ENCODE data around the gene CNIH3.

DNA sequence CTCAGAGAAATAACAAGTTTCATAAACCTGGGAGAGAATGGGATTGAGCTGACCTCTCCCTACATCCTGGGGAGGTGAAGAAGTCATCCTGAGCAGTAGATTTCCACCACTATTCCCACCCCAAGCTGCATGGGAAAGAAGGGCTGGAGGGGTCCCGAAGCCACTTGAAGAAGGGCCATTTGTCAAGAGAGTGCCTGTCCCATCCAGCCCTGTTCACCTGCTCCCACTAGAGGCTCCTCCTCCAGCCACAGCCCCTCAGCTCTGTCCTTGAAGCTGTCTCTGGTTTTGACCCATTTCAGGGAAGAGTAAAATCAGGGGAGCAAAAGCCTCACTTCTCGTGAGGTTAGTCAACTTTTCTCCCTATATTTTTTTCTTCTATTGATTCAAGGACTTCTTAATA is 157.5 kb downstream of the CNIH3 start:
- TF ChIP-seq, protein P1, sequence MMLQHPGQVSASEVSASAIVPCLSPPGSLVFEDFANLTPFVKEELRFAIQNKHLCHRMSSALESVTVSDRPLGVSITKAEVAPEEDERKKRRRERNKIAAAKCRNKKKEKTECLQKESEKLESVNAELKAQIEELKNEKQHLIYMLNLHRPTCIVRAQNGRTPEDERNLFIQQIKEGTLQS (IDR thresholded peaks at IDR 0.05): no peak
- TF ChIP-seq, protein P2, sequence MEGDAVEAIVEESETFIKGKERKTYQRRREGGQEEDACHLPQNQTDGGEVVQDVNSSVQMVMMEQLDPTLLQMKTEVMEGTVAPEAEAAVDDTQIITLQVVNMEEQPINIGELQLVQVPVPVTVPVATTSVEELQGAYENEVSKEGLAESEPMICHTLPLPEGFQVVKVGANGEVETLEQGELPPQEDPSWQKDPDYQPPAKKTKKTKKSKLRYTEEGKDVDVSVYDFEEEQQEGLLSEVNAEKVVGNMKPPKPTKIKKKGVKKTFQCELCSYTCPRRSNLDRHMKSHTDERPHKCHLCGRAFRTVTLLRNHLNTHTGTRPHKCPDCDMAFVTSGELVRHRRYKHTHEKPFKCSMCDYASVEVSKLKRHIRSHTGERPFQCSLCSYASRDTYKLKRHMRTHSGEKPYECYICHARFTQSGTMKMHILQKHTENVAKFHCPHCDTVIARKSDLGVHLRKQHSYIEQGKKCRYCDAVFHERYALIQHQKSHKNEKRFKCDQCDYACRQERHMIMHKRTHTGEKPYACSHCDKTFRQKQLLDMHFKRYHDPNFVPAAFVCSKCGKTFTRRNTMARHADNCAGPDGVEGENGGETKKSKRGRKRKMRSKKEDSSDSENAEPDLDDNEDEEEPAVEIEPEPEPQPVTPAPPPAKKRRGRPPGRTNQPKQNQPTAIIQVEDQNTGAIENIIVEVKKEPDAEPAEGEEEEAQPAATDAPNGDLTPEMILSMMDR (IDR thresholded peaks at IDR 0.05 in 2 of 3, conservative IDR thresholded peaks at IDR 0.05 in 1 of 3; ENCODE audit: borderline replicate concordance in 1 of 3, insufficient read depth in 1 of 3, low read depth in 2 of 3, low read length in 2 of 3): no peak

Measured in HCT116 (cell line).